GM23248 (cell line): ENCODE measurements around the gene TMEM53. TPM values are rescaled to one million over a fixed set of nuclear protein-coding genes. Genes with fewer than 3 reads are reported as not detected.
A peak's percentile ranks its signal among the peaks of the same experiment; 100 is the strongest.

Source experiments
- DNase-seq: peaks from one replicate; pipeline ENCODE4 v3.0.0-alpha.2; 2015
- H2AFZ ChIP-seq: fragments of 200-600 bp; sonication (generic); 2 replicates; pipeline ENCODE4 v1.6.1; 2016; ENCODE audit warnings: antibody characterized with exemption
- H3F3A ChIP-seq: fragments of 200-600 bp; sonication (generic); 2 replicates; pipeline ENCODE4 v1.6.1; 2016; ENCODE audit warnings: mild to moderate bottlenecking, antibody characterized with exemption, mixed run types; ENCODE audit not compliant: insufficient read depth
- H3K27ac ChIP-seq: fragments of 200-600 bp; sonication (generic); 2 replicates; pipeline ENCODE4 v1.5.1; 2016; ENCODE audit warnings: mild to moderate bottlenecking
- H3K27me3 ChIP-seq: fragments of 200-600 bp; sonication (generic); replicated peaks from 2 replicates; pipeline ENCODE4 v1.6.1; 2016; ENCODE audit warnings: mild to moderate bottlenecking; ENCODE audit not compliant: insufficient read depth
- H3K36me3 ChIP-seq: fragments of 200-600 bp; sonication (generic); 2 replicates; pipeline ENCODE4 v1.6.1; 2016; ENCODE audit warnings: low read depth, mild to moderate bottlenecking
- H3K4me1 ChIP-seq: fragments of 200-600 bp; sonication (generic); 2 replicates; pipeline ENCODE4 v1.6.1; 2016; ENCODE audit warnings: mild to moderate bottlenecking; ENCODE audit not compliant: insufficient read depth
- H3K4me2 ChIP-seq: fragments of 200-600 bp; sonication (generic); one replicate; pipeline ENCODE4 v1.6.1; 2016; ENCODE audit warnings: mild to moderate bottlenecking; ENCODE audit not compliant: unreplicated experiment
- H3K4me3 ChIP-seq: fragments of 200-600 bp; sonication (generic); 2 replicates; pipeline ENCODE4 v1.5.1; 2016; ENCODE audit warnings: mild to moderate bottlenecking
- H3K79me2 ChIP-seq: fragments of 200-600 bp; sonication (generic); 2 replicates; pipeline ENCODE4 v1.6.1; 2016; ENCODE audit warnings: mild to moderate bottlenecking; ENCODE audit not compliant: insufficient read depth
- H3K9ac ChIP-seq: fragments of 200-600 bp; sonication (generic); 2 replicates; pipeline ENCODE4 v1.6.1; 2016; ENCODE audit warnings: mild to moderate bottlenecking
- H3K9me2 ChIP-seq: fragments of 200-600 bp; sonication (generic); 2 replicates; pipeline ENCODE4 v1.6.1; 2016; ENCODE audit warnings: mixed run types, mild to moderate bottlenecking, moderate library complexity; ENCODE audit not compliant: insufficient read depth
- H3K9me3 ChIP-seq: fragments of 200-600 bp; sonication (generic); one replicate; pipeline ENCODE4 v1.6.1; 2017; ENCODE audit warnings: low read depth
- H4K20me1 ChIP-seq: fragments of 200-600 bp; sonication (generic); 2 replicates; pipeline ENCODE4 v1.6.0; 2016; ENCODE audit not compliant: insufficient read depth
- EZH2 ChIP-seq: fragments of 200-600 bp; sonication (generic); IDR thresholded peaks from 2 replicates; pipeline ENCODE4 v1.6.1; 2018; ENCODE audit warnings: antibody characterized with exemption, mild to moderate bottlenecking; ENCODE audit not compliant: insufficient read depth, poor library complexity, severe bottlenecking
- EZH2phosphoT487 ChIP-seq: fragments of 200-600 bp; sonication (generic); IDR thresholded peaks from 2 replicates; pipeline ENCODE4 v1.6.1; 2018; ENCODE audit warnings: antibody characterized with exemption, moderate library complexity, mild to moderate bottlenecking, low read depth; ENCODE audit not compliant: insufficient read depth
- WGBS, 2 experiments: methylation state at CpG; one replicate each; pipeline ENCODE4 v1.1.6; 2015 to 2017; ENCODE audit warnings: low lambda C conversion rate in 2 of 2, low coverage in 1 of 2; ENCODE audit errors: missing lambda C conversion rate in 2 of 2; 5-methylcytosine and 5-hydroxymethylcytosine counted together
- in situ Hi-C: fragments of 300-500 bp; cut with MboI; formaldehyde crosslinking; loops from 2 replicates; pipeline ENCODE4 v1.15.0; 2020
- polyA plus RNA-seq: library from polyadenylated mRNA; unstranded; fragments of >200 nt; fragmentation: Nextera tagmentation; extraction: Ambion mirVana; gene quantifications from 2 replicates; pipeline ENCODE4 v1.2.1, GENCODE V29; 2016
- total RNA-seq: library from RNA; depleted of rRNA; stranded (reverse); fragments of >200 nt; shearing (Covaris generic); gene quantifications from 2 replicates; pipeline ENCODE4 v1.2.3, GENCODE V29; 2014

The TMEM53 gene
- total and polyA plus RNA-seq, 2 experiments from 2014 or later: 4.4 to 10.1 TPM

DNA sequence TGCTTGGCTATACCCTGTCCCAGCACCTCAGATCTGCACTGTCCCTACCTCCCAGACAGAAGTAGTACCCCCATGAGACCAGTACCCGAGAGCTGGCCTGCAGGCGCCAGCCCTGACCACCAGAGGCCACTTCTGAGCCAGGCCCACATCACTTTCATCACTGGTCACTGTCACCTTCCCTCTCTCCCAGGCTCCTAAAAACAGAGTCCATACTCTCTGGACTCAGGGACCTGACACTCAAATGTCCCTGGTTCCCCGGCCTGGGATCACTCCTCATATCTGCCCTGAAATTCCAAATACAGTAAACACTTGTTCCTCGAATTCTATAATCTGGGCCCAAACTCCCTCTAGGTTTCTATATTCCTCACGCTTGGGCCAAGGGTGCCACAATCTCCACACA, 18.7 kb downstream of the TMEM53 start:
- H3K27me3 ChIP-seq: no peaks in the 10 kb centered on the region
- no peaks in the 10 kb centered on the region for H3K36me3 ChIP-seq
- TF ChIP-seq EZH2phosphoT487: no peak
- TF ChIP-seq EZH2: no peak
- H2AFZ ChIP-seq: no peak overlapping the region
- H3K79me2 ChIP-seq: no peaks in the 10 kb centered on the region
- no peak overlapping the region for H3K4me2 ChIP-seq
- in situ Hi-C loops: no loop called here
- no peaks in the 10 kb centered on the region for H3K4me1 ChIP-seq
- DNase-seq: peak; percentile 43
- no peak overlapping the region for H3K9ac ChIP-seq
- H3K9me2 ChIP-seq: no peaks in the 10 kb centered on the region
- H3K27ac ChIP-seq: no peak overlapping the region
- H3K9me3 ChIP-seq: no peaks in the 10 kb centered on the region
- 64 to 66% methylated on average over 5 of the region's 5 CpGs for WGBS, 2 experiments
- no peaks in the 10 kb centered on the region for H4K20me1 ChIP-seq
- H3K4me3 ChIP-seq: no peak overlapping the region
- peaks cover 7% of the 10 kb centered on the region for H3F3A ChIP-seq

DNA sequence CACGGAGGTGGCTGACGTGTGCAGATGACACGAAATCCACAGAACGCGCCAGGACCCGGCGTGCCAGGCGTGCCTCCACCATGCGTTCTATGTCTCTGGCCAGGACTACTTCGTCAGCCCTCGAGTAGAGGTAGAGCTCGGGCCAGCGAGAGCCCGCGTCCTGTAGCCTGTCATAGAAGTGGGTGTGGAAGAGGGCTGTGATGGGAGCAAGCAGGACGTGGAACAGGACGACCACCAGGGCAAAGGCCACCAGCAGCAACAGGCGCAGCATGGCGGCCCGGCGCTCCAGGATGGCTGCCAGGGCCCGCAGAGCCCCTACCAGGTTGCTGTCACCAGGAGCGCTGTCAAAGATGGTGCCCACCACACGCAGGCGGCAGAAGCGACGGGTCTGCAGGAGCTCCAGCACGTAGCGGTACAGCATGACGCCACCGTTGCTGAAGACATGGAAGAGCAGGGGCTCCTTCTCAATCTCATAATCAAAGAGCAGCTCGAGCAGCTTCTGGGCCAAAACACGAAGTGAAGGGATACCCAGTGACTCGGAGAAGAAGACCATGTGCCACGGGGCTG, 19.6 kb downstream of the TMEM53 start:
- H3K4me1 ChIP-seq: no peaks in the 10 kb centered on the region
- H2AFZ ChIP-seq: no peak overlapping the region
- H3K9me2 ChIP-seq: no peaks in the 10 kb centered on the region
- H3K9ac ChIP-seq: no peak overlapping the region
- no peak overlapping the region for H3K4me2 ChIP-seq
- H3K27ac ChIP-seq: no peak overlapping the region
- no peaks in the 10 kb centered on the region for H3K36me3 ChIP-seq
- DNase-seq: no peak
- no peaks in the 10 kb centered on the region for H3K79me2 ChIP-seq
- no peaks in the 10 kb centered on the region for H3K27me3 ChIP-seq
- no peak for TF ChIP-seq EZH2phosphoT487
- TF ChIP-seq EZH2: no peak
- no peaks in the 10 kb centered on the region for H4K20me1 ChIP-seq
- in situ Hi-C loops: loop anchor here (5.0 kb wide), 1 partner anchor 47 kb away; no protein-coding TSS in a partner anchor
- H3F3A ChIP-seq: peaks cover 7% of the 10 kb centered on the region
- H3K4me3 ChIP-seq: no peak overlapping the region
- 93 to 95% methylated on average over 34 to 35 of the region's 35 CpGs for WGBS, 2 experiments
- H3K9me3 ChIP-seq: no peaks in the 10 kb centered on the region

DNA sequence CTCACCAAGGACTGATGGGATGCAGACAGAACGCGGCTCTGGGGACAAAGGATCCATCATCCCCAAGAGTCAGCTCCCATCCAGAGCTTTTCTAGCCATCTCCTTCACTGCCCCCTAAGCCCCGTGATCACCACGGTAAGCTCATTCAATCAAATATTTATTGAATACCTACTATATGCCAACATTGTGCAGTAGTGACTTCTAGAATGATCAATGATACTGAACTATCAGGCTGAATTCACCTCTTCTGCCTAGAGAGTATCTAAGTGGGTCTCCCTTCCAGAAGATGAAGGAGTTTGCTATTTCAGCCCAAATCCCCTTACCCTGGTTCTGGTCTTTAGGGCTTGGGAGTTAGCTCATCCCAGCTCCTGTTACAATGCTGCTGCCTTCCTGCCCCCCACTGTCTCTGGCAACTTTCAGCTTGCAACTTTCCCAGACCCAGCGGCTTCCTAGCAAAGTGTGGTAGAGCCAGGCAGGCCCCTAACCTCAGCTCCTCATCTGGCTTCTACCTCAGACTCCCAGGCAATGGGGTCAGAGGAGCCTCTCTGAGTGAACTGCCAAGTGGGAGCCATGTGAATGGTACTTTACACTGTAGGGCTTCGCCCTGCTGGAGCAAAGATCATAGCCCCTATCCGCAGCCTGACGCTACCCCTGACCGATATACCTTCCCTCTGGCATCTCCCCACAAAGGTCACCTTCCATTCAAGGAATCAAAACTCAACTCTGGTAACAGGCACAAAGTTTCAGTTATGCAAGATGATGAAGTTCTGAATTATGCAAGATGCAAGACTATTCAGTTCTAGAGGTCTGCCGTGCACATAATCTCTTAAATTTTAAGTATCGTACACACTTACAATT, 20.9 kb downstream of the TMEM53 start:
- Histone ChIP-seq H3K4me3 (no peak overlapping the region), H3K9me3 (no peaks in the 10 kb centered on the region), H3F3A (peaks cover 7% of the 10 kb centered on the region), H3K4me1 (no peaks in the 10 kb centered on the region), H3K9me2 (no peaks in the 10 kb centered on the region), H3K27ac (no peak overlapping the region), H3K36me3 (no peaks in the 10 kb centered on the region), H2AFZ (no peak overlapping the region), H3K79me2 (no peaks in the 10 kb centered on the region), H3K9ac (no peak overlapping the region), H4K20me1 (no peaks in the 10 kb centered on the region), H3K27me3 (no peaks in the 10 kb centered on the region), H3K4me2 (no peak overlapping the region)
- TF ChIP-seq EZH2: no peak
- TF ChIP-seq EZH2phosphoT487: no peak
- DNase-seq: no peak
- in situ Hi-C loops: loop anchor here (5.0 kb wide), 1 partner anchor 46 kb away; no protein-coding TSS in a partner anchor
- WGBS, 2 experiments: 56 to 58% methylated on average over 11 of the region's 11 CpGs

DNA sequence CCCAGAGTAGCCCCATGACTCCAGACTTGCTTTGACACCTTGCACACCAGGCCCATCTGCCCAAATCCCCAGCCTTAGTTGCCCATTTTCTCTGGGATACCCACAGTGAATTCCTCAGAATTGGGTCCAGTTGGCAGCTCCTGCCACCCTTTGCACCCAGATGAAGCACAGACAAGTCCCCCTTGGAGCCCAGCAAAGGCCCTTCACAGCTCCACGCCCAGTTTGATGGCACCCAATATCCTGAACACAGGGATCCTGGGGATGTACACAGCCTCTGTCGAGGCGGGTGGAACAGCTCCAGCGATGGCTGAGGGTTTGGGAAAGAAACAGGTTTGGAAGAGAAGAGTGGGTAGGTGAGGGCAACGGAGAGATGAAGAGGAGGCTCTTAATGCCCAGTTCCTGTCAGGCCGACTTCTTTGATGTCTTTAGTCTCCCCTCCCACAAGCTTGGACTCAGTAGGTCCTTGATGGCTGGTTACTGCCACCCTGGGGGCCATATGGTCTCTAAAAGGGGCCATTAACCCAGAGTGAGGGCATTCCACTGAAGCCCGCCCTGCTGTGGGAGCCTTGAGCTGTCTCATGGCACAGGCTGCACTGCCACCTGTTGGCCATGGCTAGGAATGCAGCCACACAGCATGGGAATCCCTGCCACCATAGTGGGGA, 21.7 kb downstream of the TMEM53 start:
- Histone ChIP-seq H3K36me3 (no peaks in the 10 kb centered on the region), H3K9me3 (no peaks in the 10 kb centered on the region), H3K9ac (no peak overlapping the region), H2AFZ (no peak overlapping the region), H4K20me1 (no peaks in the 10 kb centered on the region), H3K27ac (no peak overlapping the region), H3K9me2 (no peaks in the 10 kb centered on the region), H3K4me3 (no peak overlapping the region), H3K4me2 (no peak overlapping the region), H3K4me1 (no peaks in the 10 kb centered on the region), H3K79me2 (no peaks in the 10 kb centered on the region), H3K27me3 (no peaks in the 10 kb centered on the region), H3F3A (peaks cover 7% of the 10 kb centered on the region)
- 43% methylated on average over 7 of the region's 7 CpGs for WGBS, 2 experiments
- in situ Hi-C loops: loop anchor here (5.0 kb wide), 1 partner anchor 45 kb away; no protein-coding TSS in a partner anchor
- no peak for TF ChIP-seq EZH2
- TF ChIP-seq EZH2phosphoT487: no peak
- peak; percentile 70 for DNase-seq
